Lower lobe of right lung (tissue), 2 donors: ENCODE measurements around the gene CHCT1. TPM values are rescaled to one million over a fixed set of nuclear protein-coding genes. Genes with fewer than 3 reads are reported as not detected.
"Not testable (repeated sequence)": the region's sequence is repeated elsewhere in the genome, so short reads cannot be mapped to it uniquely, and the experiment has no call there.

Source experiments
- ATAC-seq, 2 donors: fragments of 200-7000 bp; cut with Tn5 transposase; one replicate each; pipeline ENCODE4 v1.9.1; 2020 to 2022; ENCODE audit warnings: mild to moderate bottlenecking in 2 of 2, moderate library complexity in 2 of 2
- DNase-seq: peaks from one replicate; pipeline ENCODE4 v3.0.0-alpha.2; 2020
- H3K27ac ChIP-seq: fragments of 200-600 bp; one replicate; pipeline ENCODE4 v1.8.0; 2022
- H3K27me3 ChIP-seq: fragments of 200-600 bp; one replicate; pipeline ENCODE4 v1.8.0; 2022; ENCODE audit warnings: low read depth
- H3K36me3 ChIP-seq: fragments of 200-600 bp; one replicate; pipeline ENCODE4 v1.8.0; 2022; ENCODE audit warnings: mild to moderate bottlenecking
- H3K4me1 ChIP-seq: fragments of 200-600 bp; one replicate; pipeline ENCODE4 v1.8.0; 2022
- H3K4me3 ChIP-seq: fragments of 200-600 bp; one replicate; pipeline ENCODE4 v1.8.0; 2022; ENCODE audit warnings: mild to moderate bottlenecking
- H3K9me3 ChIP-seq: fragments of 200-600 bp; one replicate; pipeline ENCODE4 v1.8.0; 2022
- intact Hi-C: fragments of 100-400 bp; cut with DNase I; formaldehyde crosslinking; loops from one replicate; pipeline ENCODE4 v1.11.0; 2022
- total RNA-seq: library from RNA; stranded (reverse); fragmentation: NEBNext Ultra II Directional; extraction: Animal tissue kit (Norgen Biotek cat#: 25700); gene quantifications from one replicate; pipeline ENCODE4 v1.2.1, GENCODE V29; 2021
- TF ChIP-seq, protein P1 (sequence below): fragments of 200-600 bp; IDR thresholded peaks from one replicate; pipeline ENCODE4 v1.8.0; 2022; ENCODE audit warnings: antibody characterized with exemption, mild to moderate bottlenecking
- donor health status: DM: no; HTN: yes; CAD: no; lungs with severe emphysema.

Gene CHCT1
- total RNA-seq, 1 donor from 2014 or later: not detected

DNA sequence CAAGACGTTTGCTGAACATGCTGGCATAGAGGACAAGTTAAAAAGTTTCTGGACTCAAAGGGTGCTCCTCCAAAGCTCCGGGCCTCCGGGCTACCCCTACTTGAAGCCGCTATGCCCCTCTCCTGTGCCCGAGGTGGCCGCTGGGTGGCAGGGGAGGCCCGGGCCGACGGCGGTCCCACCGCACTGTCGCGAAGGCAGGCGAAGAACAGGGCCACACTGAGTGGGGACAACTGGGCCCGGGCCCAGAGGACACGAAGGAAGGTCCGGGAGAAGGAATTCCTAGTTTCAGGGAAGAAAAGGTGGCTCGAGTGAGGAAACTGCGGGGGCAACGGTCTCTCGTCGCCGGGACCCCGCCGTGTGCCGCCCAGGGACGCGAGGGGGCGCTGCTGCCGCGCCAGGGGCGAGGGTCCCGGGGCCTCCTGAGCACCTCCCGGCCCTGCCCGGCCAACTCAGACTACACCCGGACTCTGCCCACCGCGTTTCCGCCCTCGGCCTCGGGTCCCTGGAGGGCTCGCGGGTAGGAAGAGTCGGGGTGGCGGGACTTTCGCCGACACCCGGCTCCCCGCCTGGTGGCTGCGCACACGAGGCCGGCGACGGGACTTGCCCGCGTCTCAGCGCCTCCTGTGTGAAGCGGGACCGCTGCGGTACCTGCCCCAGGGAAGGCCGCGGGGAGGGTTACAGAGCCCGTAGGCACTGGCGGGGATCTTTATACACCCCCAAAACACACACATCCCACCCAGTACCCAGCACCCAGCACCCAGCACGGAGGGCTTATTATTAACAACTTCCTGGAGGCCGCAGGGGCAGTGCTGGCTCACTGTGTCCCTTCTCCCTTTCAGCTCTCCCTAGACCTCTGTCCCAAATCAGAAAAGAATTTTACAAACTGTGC lies 772 bp upstream of the CHCT1 start:
- Histone ChIP-seq H3K4me1 (peaks cover 8% of the 10 kb centered on the region), H3K27ac (peak overlapping the region; percentile 66), H3K4me3 (peak overlapping the region; percentile 55), H3K27me3 (no peaks in the 10 kb centered on the region), H3K9me3 (no peaks in the 10 kb centered on the region), H3K36me3 (no peaks in the 10 kb centered on the region)
- intact Hi-C loops: no loop called here
- DNase-seq (peak; percentile 84), ATAC-seq (peak; percentile 97 to 98)
- TF ChIP-seq, protein P1, sequence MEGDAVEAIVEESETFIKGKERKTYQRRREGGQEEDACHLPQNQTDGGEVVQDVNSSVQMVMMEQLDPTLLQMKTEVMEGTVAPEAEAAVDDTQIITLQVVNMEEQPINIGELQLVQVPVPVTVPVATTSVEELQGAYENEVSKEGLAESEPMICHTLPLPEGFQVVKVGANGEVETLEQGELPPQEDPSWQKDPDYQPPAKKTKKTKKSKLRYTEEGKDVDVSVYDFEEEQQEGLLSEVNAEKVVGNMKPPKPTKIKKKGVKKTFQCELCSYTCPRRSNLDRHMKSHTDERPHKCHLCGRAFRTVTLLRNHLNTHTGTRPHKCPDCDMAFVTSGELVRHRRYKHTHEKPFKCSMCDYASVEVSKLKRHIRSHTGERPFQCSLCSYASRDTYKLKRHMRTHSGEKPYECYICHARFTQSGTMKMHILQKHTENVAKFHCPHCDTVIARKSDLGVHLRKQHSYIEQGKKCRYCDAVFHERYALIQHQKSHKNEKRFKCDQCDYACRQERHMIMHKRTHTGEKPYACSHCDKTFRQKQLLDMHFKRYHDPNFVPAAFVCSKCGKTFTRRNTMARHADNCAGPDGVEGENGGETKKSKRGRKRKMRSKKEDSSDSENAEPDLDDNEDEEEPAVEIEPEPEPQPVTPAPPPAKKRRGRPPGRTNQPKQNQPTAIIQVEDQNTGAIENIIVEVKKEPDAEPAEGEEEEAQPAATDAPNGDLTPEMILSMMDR: peak; percentile 99

DNA sequence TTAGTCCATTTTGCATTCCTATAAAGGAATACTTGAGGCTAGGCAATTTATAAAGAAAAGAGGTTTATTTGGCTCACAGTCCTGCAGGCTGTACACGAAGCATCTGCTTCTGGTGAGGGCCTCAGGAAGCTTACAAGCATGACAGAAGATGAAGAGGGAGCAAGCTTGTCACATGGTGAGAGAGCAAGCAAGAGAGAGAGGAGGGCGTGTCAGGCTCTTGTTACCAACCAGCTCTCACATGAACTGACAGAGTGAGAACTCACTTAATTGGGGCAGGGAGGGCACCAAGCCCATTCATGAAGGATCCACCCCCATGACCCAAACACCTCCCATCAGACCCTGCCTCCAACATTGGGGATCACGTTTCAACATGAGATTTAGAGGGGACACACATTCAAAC lies 1.6 kb downstream of the CHCT1 start:
- Histone ChIP-seq H3K27me3 (no peaks in the 10 kb centered on the region), H3K4me1 (peaks cover 8% of the 10 kb centered on the region), H3K27ac (no peak overlapping the region), H3K36me3 (no peaks in the 10 kb centered on the region), H3K4me3 (no peak overlapping the region), H3K9me3 (no peaks in the 10 kb centered on the region)
- DNase-seq (no peak), ATAC-seq (no peak)
- TF ChIP-seq, protein P1: no peak
- intact Hi-C loops: no loop called here

DNA sequence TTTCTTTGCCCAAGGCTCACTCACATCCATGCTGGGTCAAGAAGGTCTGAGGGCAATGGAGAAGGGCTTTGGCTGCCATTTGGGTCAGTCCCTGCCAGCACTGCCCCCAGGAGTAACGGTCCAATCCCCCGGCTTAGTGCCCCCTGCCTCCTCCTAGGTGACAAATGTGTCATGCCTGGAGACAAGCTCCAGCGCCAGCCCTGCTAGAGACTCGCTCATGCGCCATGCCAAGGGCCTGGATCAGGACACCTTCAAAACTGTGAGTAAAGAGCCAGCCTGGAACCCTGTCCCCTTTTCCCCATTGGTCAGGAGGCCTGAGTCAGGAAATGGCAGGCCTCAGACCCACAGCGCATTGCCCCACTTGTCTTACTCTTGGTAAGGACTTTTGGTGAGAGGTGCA lies 3.3 kb downstream of the CHCT1 start:
- no peak for DNase-seq
- intact Hi-C loops: no loop called here
- H3K36me3 ChIP-seq: no peaks in the 10 kb centered on the region

GRCh38 chr17:60426596-60426995 lies 4.3 kb downstream of the CHCT1 start:
- H3K36me3 ChIP-seq: no peaks in the 10 kb centered on the region
- no peak overlapping the region for H3K4me3 ChIP-seq
- DNase-seq: no peak
- no peaks in the 10 kb centered on the region for H3K4me1 ChIP-seq
- intact Hi-C loops: no loop called here
- H3K27me3 ChIP-seq: no peaks in the 10 kb centered on the region
- TF ChIP-seq, protein P1: no peak
- no peak for ATAC-seq
- H3K9me3 ChIP-seq: no peaks in the 10 kb centered on the region
- no peak overlapping the region for H3K27ac ChIP-seq

More for the DNA sequence above, 3.3 kb downstream of the CHCT1 start:
- Histone ChIP-seq H3K27me3 (no peaks in the 10 kb centered on the region), H3K27ac (no peak overlapping the region), H3K4me1 (peaks cover 6% of the 10 kb centered on the region), H3K9me3 (no peaks in the 10 kb centered on the region), H3K4me3 (no peak overlapping the region)
- ATAC-seq: no peak
- TF ChIP-seq, protein P1: no peak

GRCh38 chr17:60428491-60428890 lies 6.2 kb downstream of the CHCT1 start:
- intact Hi-C loops, H3K9me3 ChIP-seq, H3K36me3 ChIP-seq, H3K27me3 ChIP-seq, DNase-seq, H3K4me1 ChIP-seq, ATAC-seq, H3K4me3 ChIP-seq, H3K27ac ChIP-seq: not testable (repeated sequence)

DNA sequence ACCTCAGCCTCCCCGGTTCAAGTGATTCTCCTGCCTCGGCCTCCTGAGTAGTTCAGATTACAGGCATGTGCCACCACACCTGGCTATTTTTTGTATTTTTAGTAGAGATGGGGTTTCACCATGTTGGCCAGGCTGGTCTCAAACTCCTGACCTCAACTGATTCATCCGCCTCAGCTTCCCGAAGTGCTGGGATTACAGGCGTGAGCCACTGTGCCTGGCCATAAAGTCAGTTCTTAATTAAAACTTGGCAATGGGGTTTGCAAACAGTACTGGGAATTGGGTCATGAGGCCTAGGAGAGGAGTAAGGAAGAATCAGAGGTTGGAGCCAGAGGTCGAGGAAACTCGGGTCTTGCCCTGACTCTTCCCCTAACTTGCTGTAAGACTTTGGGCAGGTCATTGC lies 8.3 kb downstream of the CHCT1 start:
- H3K27ac ChIP-seq, intact Hi-C loops, H3K27me3 ChIP-seq, H3K36me3 ChIP-seq, H3K9me3 ChIP-seq, ATAC-seq, H3K4me3 ChIP-seq, H3K4me1 ChIP-seq, DNase-seq: not testable (repeated sequence)

DNA sequence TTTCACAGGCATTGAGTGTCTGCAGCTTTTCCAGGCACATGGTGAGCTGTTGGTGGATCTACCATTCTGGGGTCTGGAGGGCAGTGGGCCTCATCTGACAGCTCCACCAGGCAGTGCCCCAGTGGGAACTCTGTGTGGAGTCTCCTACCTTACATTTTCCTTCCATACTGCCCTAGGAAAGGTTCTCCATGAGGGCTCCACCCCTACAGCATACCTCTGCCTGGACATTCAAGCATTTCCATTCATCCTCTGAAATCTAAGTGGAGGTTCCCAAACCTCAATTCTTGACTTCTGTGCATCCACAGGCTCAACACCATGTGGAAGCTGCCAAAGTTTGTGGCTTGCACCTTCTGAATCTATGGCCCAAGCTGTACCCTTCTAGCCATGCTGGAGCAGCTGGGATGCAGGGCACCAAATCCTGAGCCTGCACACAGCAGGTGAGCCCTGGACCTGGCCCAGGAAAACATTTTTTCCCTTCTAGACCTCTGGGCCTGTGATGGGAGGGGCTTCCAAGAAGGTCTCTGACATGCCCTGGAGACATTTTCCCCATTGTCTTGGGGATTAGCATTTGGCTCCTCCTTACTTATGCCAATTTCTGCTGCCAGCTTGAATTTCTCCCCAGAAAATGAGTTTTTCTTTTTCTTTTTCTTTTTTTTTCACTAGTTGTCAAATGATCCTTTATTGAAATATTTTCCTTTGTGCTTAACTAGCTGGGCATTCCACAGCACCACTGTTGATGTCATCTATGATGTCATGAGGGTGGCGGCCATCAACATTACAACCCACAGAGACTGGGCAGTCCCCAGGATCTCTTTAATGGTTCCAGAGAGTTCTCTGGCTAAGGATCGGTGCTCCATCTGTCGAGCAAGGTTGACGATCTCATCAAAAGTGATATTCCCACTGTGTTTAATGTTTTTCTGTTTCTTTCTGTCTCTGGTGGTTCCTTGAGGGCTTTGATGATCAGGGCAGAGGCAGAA lies 11.0 kb downstream of the CHCT1 start:
- H3K27me3 ChIP-seq, H3K4me1 ChIP-seq, H3K9me3 ChIP-seq, H3K27ac ChIP-seq, H3K4me3 ChIP-seq, intact Hi-C loops, H3K36me3 ChIP-seq, ATAC-seq, DNase-seq: not testable (repeated sequence)
